ENCODE results near the gene CENPQ. TPM values are rescaled to one million over a fixed set of nuclear protein-coding genes. Genes with fewer than 3 reads are reported as not detected.

Gene CENPQ
- total RNA-seq, 6 experiments from 2014 or later, result 7.2 to 14.3 (median 13.2) TPM

DNA sequence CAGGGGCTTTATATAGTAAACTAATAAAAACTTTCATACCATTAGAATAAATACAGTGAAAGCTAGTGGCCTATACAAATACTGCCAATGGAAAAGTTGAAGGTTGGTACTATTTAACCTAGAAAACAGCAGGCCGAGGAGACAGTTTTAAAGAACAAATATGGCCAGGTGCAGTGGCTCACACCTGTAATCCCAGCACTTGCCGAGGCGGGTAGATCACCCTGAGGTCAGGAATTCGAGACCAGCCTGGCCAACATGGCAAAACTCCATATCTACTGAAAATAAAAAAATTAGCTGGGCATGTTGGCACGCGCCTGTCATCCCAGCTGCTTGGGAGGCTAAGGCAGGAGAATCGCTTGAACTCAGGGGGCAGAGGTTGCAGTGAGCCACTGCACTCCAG is 61.4 kb downstream of the CENPQ start:
- TF ChIP-seq CTCF (IDR thresholded peaks at IDR 0.05), result no peak

GRCh38 chr6:49526598-49526997 is 63.4 kb downstream of the CENPQ start:
- no peak overlapping the region for H3K27ac Mint-ChIP-seq
- H3K36me3 Mint-ChIP-seq (ENCODE audit: low read depth), result no peaks in the 10 kb centered on the region
- TF ChIP-seq CTCF (IDR thresholded peaks at IDR 0.05), result no peak
- no peaks in the 10 kb centered on the region for H3K9me3 Mint-ChIP-seq
- no peak overlapping the region for H3K4me3 Mint-ChIP-seq
- H3K4me1 Mint-ChIP-seq (ENCODE audit: low read depth), result no peaks in the 10 kb centered on the region
- no peak for DNase-seq
- no peaks in the 10 kb centered on the region; the same call in 1 of the 2 replicates for H3K27me3 Mint-ChIP-seq (ENCODE audit: insufficient read depth)

More for the DNA sequence above, 61.4 kb downstream of the CENPQ start:
- H3K27ac Mint-ChIP-seq, result no peak overlapping the region
- no peak for DNase-seq
- H3K4me1 Mint-ChIP-seq (ENCODE audit: low read depth), result no peaks in the 10 kb centered on the region
- no peaks in the 10 kb centered on the region for H3K9me3 Mint-ChIP-seq
- H3K4me3 Mint-ChIP-seq, result no peak overlapping the region
- no peaks in the 10 kb centered on the region for H3K36me3 Mint-ChIP-seq (ENCODE audit: low read depth)
- no peaks in the 10 kb centered on the region; the same call in 1 of the 2 replicates for H3K27me3 Mint-ChIP-seq (ENCODE audit: insufficient read depth)

DNA sequence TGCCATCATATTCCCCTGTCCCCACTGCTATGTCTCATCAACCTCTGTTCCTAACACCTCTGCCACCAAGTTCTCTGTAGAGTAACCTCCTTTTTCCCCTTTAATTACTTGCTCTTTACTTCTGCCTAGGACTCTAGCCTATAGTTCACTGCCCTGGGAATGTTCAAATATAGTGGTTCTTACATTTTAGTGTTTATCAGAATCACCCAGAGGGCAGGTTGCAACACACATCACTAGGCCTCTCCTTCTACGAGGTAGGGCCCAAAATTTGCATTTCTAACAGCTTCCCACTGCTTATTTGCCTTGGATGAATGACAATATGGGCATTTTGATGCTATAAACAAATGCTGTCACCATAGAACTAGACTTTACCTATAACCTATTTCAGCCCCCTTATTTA is 64.2 kb downstream of the CENPQ start:
- no peak for DNase-seq
- H3K36me3 Mint-ChIP-seq (ENCODE audit: low read depth), result no peaks in the 10 kb centered on the region
- no peak for TF ChIP-seq CTCF (IDR thresholded peaks at IDR 0.05)
- no peaks in the 10 kb centered on the region; the same call in 1 of the 2 replicates for H3K27me3 Mint-ChIP-seq (ENCODE audit: insufficient read depth)
- H3K4me1 Mint-ChIP-seq (ENCODE audit: low read depth), result no peaks in the 10 kb centered on the region
- H3K9me3 Mint-ChIP-seq, result no peaks in the 10 kb centered on the region
- H3K4me3 Mint-ChIP-seq, result no peak overlapping the region
- H3K27ac Mint-ChIP-seq, result no peak overlapping the region

DNA sequence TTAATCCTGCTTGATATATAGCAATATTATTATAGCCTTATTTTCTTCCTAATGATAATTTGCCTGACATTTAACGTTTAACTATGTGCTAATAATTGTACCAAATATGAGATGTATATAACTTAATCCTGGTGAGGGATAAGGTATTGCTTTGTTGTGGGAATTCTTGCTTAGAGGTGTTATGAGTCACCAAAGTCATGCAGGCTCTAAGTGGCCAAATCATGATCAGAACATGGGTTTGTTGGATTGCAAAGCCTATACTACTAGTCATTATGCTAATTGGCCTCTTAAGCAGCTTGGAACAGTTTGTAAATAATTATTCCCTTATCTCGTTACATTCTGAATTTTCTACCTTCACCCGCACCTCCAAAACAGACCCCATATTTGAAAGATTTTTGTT is 65.4 kb downstream of the CENPQ start:
- H3K4me3 Mint-ChIP-seq, result no peak overlapping the region
- H3K9me3 Mint-ChIP-seq, result no peaks in the 10 kb centered on the region
- DNase-seq, result no peak
- H3K27ac Mint-ChIP-seq, result no peak overlapping the region
- no peaks in the 10 kb centered on the region for H3K4me1 Mint-ChIP-seq (ENCODE audit: low read depth)
- H3K36me3 Mint-ChIP-seq (ENCODE audit: low read depth), result no peaks in the 10 kb centered on the region
- TF ChIP-seq CTCF (IDR thresholded peaks at IDR 0.05), result no peak
- H3K27me3 Mint-ChIP-seq (ENCODE audit: insufficient read depth), result no peaks in the 10 kb centered on the region; the same call in 1 of the 2 replicates

DNA sequence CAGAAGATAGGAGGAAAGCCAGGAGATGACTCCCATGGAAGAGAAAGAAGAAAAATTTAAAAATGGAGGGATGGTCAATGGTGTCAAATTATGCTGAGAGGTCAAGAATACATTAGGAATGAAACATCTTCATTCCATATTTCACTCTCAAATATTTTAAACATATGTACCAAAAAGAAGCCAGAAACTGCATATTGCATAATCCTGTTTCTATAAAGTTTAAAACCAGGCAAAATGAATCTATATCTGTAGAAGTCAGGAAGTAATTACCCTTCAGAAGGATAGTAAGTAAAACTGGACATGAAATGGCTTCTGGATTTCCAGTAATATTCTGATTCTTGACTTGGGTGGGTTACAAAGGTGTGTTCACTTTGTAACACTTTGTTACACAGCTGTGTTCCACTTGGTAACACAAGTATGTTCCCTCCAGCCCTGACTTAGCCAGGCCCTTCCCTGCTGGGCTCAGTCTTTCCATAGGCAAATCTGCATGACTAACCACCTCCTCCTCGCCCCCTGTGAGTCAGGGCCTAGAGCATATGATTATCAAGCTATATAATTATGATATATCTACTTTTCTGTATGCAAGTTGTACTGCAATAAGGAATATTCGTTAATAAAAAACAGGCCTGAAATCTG is 67.1 kb downstream of the CENPQ start:
- Mint-ChIP-seq H3K27me3 (ENCODE audit: insufficient read depth) (no peaks in the 10 kb centered on the region; the same call in 1 of the 2 replicates), H3K36me3 (ENCODE audit: low read depth) (no peaks in the 10 kb centered on the region), H3K4me3 (no peak overlapping the region), H3K4me1 (ENCODE audit: low read depth) (no peaks in the 10 kb centered on the region), H3K9me3 (no peaks in the 10 kb centered on the region), H3K27ac (no peak overlapping the region)
- TF ChIP-seq CTCF (IDR thresholded peaks at IDR 0.05), result no peak
- no peak for DNase-seq
